Measurements from ENCODE around the gene C1orf122. TPM values are rescaled to one million over a fixed set of nuclear protein-coding genes. Genes with fewer than 3 reads are reported as not detected.

C1orf122 gene
- total RNA-seq, 1 experiment from 2014 or later: 77.2 TPM

- Histone ChIP-seq H3K27ac (ENCODE audit: low read length) (no peak overlapping the region), H3K4me1 (ENCODE audit: control insufficient read depth, insufficient read depth, low read length) (no peaks in the 10 kb centered on the region), H3K36me3 (ENCODE audit: control insufficient read depth, insufficient read depth, low read length) (peaks cover 16% of the 10 kb centered on the region), H3K27me3 (ENCODE audit: control insufficient read depth, insufficient read depth, low read length) (no peaks in the 10 kb centered on the region), H3K9me3 (ENCODE audit: control insufficient read depth, insufficient read depth, low read depth, low read length) (no peaks in the 10 kb centered on the region), H3K4me3 (ENCODE audit: low read depth in 2 of 2, low read length in 2 of 2) (no peak overlapping the region)
- BruUV-seq (replicated peaks): no TSS peak
- DNase-seq (ENCODE audit: low read depth, low spot score) (no peak), ATAC-seq (no peak)
- TF ChIP-seq CTCF (IDR thresholded peaks at IDR 0.05): no peak
- no peak for TF ChIP-seq TCF7L2 (IDR thresholded peaks at IDR 0.05; ENCODE audit: low read depth, low read length)
- no peak for TF ChIP-seq REST (IDR thresholded peaks at IDR 0.05; ENCODE audit: insufficient read depth in 1 of 2, low read depth in 2 of 2, low read length in 1 of 2)
- no peak for TF ChIP-seq POLR2AphosphoS5 (IDR thresholded peaks at IDR 0.05; ENCODE audit: low read depth, low read length)
- no peak for TF ChIP-seq SIN3A (IDR thresholded peaks at IDR 0.05; ENCODE audit: borderline replicate concordance, insufficient read depth, low read depth, low read length)
- ChIA-PET CTCF (interaction anchor here (0.7 kb wide), 1 partner anchor 15 kb away, joined by 3 read pairs; no protein-coding TSS in a partner anchor), POLR2A (no interaction called here)
- in situ Hi-C loops (cut with HindIII; ENCODE audit: low pct_unique_long_range_greater_than_20kb, low sequenced_read_pairs): no loop called here
- intact Hi-C loops (cut with micrococcal nuclease; ENCODE audit: unreplicated experiment): no loop called here
Observed at GRCh38 chr1:37822906-37823815, 15.6 kb downstream of the C1orf122 start.

- H3K4me1 ChIP-seq (ENCODE audit: control insufficient read depth, insufficient read depth, low read length): no peaks in the 10 kb centered on the region
- H3K27me3 ChIP-seq (ENCODE audit: control insufficient read depth, insufficient read depth, low read length): no peaks in the 10 kb centered on the region
- H3K27ac ChIP-seq (ENCODE audit: low read length): no peak overlapping the region
- intact Hi-C loops (cut with micrococcal nuclease; ENCODE audit: unreplicated experiment): no loop called here
- no peaks in the 10 kb centered on the region for H3K9me3 ChIP-seq (ENCODE audit: control insufficient read depth, insufficient read depth, low read depth, low read length)
- DNase-seq (ENCODE audit: low read depth, low spot score) (no peak), ATAC-seq (no peak)
- no TSS peak for BruUV-seq (replicated peaks)
- CTCF ChIA-PET: no interaction called here
- no peak overlapping the region for H3K4me3 ChIP-seq (ENCODE audit: low read depth in 2 of 2, low read length in 2 of 2)
- in situ Hi-C loops (cut with HindIII; ENCODE audit: low pct_unique_long_range_greater_than_20kb, low sequenced_read_pairs): no loop called here
- TF ChIP-seq REST (IDR thresholded peaks at IDR 0.05; ENCODE audit: insufficient read depth in 1 of 2, low read depth in 2 of 2, low read length in 1 of 2): no peak
- no peak for TF ChIP-seq TCF7L2 (IDR thresholded peaks at IDR 0.05; ENCODE audit: low read depth, low read length)
- no peak for TF ChIP-seq SIN3A (IDR thresholded peaks at IDR 0.05; ENCODE audit: borderline replicate concordance, insufficient read depth, low read depth, low read length)
- no peak for TF ChIP-seq CTCF (IDR thresholded peaks at IDR 0.05)
- no peak for TF ChIP-seq POLR2AphosphoS5 (IDR thresholded peaks at IDR 0.05; ENCODE audit: low read depth, low read length)
- H3K36me3 ChIP-seq (ENCODE audit: control insufficient read depth, insufficient read depth, low read length): peaks cover 16% of the 10 kb centered on the region
- POLR2A ChIA-PET: no interaction called here
Observed at GRCh38 chr1:37824001-37824400, 16.4 kb downstream of the C1orf122 start.

Measured in Panc1 (cell line).